GM18499 (cell line): Measurements from ENCODE around the gene IPCEF1.
"Not testable (repeated sequence)": the region's sequence is repeated elsewhere in the genome, so short reads cannot be mapped to it uniquely, and the experiment has no call there.

Experiments
- ATAC-seq: cut with Tn5 transposase; IDR thresholded peaks from one replicate; pipeline ENCODE4 v1.9.1; 2021; ENCODE audit warnings: moderate number of reproducible peaks; ENCODE audit not compliant: insufficient read depth, unreplicated experiment

The IPCEF1 gene

DNA sequence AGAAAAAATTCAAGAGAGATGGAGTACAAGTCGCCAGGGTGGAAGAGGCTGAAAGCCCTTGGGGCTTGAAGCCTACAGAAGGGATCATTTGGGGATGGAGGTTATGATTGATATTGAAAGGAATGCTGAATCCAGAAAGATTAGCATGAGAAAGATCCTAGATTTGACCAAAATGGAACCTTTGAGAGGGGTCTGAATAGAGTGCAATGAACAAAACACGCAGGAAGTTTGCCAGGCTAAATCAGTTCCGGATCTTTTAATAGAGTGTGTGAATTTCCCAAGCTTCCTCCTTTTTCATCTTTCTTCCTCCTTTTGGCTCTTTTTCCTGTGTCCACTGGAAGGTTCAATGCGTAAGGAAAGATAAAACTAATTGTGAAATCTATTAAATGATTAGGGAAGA lies 15.3 kb downstream of the IPCEF1 start:
- no peak for ATAC-seq

DNA sequence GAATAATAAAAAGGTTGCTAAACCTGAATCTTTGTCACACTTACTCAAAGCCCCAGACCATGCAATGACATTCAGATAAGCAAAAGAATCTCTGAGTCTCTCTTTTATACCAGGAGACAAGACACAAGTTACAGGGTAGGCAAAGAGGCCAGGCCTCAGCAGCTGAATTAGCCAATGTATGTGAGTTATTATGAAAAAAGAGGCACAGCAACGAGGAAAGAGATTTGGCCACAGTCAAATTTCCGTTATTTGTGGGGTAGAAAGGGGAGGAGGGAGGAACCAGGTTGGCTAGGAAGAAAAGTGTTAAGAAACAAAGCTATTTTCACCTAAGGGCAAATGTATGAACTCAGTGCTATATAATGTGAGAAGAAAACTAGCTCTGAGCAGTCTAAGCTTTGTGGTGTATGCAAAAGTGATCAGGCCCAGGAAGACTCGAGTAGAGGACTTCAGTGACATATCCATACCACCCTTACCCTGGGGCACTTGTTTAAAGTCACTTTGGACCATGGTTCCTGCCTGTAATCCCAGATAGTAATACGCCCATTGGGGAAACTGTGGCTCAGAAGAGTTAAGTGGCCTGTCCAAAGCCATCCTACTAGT lies 19.1 kb downstream of the IPCEF1 start:
- ATAC-seq: no peak

DNA sequence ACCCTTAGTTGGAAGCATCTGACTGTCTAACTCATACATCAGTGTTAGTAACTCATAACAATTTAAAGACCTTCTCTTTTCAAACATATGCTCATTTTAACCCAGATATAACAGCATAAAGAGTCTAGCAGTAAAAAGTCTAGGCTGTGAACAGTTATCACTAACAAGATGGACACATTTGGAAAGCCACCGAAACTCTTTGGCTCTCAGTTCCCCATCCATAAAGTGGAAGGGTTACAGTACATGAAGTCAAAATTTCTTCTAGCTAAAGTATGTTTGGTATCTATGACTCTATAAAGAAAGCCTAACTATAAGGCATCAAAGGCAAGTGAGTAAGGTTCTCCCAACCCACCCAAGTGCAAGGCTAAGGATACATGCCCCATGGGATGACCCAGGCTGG lies 22.5 kb downstream of the IPCEF1 start:
- not testable (repeated sequence) for ATAC-seq

DNA sequence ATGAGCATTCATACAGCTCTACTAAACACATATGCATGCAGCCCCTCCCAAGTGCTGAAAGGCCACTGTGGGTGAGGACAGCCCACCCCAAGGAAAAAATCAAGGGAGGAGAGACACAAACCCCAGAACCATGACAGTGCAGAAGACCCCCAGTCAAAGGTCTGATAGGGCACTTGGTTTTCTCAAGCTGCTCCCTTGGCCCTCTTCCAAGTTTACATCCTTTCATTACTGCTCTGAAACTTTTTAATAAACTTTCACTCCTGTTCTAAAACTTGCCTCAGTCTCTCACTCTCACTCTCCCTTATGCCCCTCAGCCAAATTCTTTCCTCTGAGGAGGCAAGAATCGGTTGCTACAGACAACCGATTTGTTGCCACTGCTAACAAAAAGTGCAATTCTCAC lies 24.9 kb downstream of the IPCEF1 start:
- no peak for ATAC-seq

DNA sequence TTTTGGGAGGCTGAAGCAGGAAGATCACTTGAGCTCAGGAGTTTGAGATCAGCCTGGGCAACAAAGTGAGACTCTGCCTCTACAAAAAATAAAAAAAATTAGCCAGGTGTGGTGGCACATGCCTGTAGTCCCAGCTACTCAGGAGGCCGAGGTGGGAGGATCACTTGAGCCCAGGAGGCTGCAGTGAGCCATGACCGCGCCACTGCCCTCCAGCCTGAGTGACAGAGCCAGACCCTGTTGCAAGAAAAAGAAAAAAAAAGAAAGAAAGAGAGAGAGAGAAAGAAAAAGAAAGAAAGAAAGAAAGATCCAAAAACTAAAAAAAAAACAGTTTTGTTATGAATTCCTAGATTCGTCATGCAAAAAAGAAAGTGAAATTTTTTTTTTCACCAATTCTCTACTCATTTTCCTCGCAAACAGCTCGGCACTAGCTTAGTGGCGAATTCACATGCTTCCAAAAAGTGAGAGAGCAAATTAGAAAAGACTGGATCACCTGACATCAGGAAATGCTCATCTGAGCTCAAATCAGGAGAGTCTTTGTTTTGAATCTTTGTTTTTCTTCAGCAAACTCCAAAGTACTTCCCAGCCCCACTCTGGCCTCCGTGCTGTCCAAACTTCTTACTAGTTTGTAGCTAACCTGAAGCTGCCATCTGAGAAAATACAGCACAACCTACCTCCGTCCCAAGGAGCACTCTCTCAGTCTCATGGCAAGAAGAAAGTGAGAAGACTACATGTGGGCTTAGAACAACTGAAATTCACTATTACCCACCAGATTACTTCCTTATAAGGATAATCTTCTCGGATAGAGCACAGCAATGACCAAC lies 27.0 kb downstream of the IPCEF1 start:
- ATAC-seq: no peak

DNA sequence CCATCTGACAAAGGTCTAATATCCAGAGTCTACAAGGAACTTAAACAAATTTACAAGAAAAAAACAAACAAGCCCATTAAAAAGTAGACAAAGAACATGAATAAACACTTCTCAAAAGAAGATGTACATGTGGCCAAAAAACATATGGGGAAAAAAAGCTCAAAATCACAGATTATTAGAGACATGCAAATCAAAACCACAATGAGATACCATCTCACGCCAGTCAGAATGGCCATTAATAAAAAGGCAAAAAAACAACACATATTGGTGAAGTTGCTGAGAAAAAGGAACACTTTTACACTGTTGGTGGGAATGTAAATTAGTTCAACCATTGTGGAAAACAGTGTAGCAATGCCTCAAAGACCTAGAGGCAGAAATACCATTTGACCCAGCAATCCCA lies 29.3 kb downstream of the IPCEF1 start:
- ATAC-seq: not testable (repeated sequence)

DNA sequence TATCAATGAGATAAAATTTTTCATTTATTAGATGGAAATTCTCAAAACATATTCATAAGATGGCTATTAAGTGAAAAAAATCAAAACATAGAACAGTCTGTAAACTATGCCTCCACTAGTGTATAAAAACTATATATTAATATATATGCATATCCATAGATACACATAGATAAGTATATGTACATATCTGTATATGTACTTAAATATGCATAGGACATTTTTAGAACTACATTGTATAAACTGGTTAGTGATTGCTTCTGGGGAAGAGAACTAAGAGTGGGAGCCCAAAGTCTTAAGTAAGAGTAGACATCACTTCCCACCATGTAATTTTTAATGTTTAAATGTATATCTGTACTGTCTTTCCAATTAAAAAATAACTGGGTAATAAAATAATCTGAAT lies 31.5 kb downstream of the IPCEF1 start:
- no peak for ATAC-seq

DNA sequence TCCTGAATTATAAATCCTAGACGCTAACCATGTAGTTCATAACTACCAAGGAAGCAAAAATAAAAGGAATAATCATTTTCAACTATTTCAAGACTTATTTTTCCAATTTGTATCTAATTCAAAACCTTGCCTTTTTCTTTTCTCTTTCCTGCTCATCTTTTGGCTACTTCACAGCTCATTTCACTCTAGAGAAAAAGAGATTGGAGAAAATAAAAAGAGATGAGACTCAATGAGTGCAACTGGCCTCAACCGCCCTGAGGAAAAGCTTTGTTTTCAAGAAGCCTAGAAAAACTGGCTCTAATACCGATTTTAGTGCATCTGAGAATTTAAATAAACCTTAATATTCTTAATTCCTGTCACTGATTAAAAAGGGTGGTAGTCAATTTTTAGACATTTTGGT lies 36.4 kb downstream of the IPCEF1 start:
- ATAC-seq: no peak

DNA sequence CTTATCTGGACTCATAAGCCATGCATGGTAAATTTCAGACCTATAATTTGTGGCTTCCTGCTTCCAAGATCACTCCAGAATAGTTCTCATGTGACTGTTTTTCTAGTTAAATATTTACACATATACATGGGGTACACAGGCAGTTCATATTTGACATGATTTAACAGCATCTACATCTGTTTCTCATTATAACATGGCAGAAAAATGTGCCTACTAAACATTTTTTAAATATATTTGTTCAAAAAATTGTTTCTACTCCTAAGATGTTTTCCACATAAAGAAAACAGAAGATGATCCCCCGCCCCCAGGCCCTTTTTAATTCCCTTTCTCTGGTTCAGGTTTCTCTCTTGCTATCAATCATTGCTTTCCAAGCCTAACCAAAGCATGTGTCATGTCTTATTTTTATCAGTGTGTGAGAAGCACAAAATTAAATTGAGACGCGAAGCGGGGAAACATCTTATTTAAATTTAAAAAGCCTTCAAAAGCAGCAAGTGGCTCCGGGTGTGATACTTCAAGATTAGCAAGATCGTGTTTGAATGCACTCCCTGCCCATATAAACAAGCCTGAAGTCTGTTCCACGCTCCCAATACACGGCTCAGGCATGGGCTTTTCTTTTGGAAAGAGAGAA lies 37.3 kb downstream of the IPCEF1 start:
- no peak for ATAC-seq

DNA sequence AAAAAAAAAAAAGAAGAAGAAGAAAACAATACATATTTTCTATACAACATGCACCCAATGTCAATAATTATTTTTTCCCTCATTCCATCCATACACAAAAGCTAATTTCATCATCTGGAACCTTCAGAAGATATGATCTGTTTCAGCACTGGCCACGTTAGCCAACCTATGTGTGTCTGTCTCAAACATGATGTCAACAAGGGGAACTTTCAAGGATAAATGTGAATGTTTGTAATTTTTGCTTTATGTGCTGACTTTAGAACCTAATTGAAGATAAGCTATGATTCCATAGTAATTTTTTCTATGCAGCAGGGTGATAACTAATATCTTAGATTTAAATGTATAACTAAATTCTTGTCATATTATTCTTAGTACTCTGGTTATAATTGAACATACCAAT lies 37.9 kb downstream of the IPCEF1 start:
- ATAC-seq: no peak

DNA sequence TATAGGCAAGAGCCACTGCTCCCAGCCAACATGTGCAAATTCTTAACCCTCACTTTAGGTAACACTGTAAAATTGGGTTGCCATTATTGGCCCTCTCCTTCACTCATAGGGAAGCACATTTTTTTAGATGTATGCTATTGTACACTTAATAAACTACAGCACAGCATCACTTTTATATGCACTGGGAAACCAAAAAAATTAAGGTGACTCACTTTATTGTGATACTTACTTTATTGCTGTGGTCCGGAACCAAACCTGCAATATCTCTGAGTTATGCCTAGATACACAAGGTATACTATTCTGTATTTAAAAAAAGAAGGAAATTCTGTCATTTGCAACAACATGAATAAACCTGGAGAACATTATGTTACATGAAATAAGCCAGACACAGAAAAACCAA lies 40.5 kb downstream of the IPCEF1 start:
- no peak for ATAC-seq

DNA sequence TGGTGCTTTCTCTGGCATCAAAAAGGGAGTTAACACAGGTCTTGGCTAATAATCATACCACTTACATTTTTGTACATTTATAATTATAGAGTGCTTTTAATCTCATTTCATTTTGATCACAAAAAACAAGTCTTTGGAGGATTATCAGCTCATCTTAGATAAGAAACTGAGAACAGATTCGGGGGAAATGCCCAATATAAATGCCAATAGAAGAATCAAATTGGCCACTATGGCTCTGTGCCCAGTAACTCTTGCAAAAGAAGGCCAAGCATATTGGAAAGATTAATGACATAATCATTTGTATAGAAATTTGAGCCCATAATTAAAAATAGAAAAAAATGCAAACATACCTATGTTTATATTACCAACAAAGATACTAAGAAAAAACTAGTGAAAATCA lies 42.5 kb downstream of the IPCEF1 start:
- no peak for ATAC-seq

DNA sequence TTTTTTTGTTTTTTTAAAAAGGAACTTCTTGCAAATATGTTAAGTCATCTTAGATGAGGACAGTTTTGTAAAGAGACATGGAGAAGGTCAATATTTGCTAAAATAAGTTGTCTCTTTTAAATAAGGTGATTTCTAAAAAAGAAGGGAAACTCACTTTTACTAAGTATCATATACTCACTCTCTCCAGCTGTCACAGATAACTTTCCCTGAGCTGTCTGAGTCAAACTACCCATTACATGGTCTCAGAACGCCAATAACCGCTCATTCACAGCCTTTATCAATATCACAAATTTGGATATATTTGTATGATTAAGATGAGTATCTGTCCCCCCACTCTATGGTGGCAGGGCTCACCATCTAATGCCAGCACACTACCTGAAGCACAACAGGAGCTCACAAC lies 47.6 kb downstream of the IPCEF1 start:
- no peak for ATAC-seq

DNA sequence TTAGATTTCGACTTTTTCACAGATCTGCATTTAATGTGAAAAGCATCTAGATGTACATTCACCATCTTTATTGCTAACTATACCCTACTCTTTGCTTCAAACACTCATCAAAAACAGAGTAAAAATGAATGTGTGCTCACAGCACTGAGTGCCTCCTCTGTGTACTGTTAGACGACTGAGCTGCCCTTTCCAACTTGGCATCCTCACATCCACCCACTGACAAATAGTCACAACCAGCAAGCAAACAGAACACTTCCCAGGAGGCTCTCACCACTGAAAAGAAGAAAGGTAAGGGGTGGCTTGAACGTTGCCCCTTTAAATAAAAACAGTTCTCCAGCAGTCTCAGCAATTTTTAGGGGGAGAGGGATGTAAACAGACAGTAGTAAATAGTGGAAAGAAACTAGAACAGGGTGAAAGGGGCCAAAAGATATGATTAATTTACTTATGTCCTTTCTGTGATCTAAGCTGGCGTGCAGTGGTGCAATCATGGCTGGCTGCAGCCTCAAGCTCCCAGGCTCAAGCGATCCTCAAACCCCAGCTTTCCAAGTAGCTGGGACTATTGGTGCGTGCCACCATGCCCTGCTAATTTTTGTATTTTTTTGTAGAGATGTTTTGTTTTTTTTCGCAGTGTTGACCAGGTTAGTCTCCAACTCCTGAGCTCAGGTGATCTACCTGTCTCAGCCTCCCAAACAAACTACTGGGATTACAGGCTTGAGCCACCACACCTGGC lies 48.7 kb downstream of the IPCEF1 start:
- no peak for ATAC-seq

DNA sequence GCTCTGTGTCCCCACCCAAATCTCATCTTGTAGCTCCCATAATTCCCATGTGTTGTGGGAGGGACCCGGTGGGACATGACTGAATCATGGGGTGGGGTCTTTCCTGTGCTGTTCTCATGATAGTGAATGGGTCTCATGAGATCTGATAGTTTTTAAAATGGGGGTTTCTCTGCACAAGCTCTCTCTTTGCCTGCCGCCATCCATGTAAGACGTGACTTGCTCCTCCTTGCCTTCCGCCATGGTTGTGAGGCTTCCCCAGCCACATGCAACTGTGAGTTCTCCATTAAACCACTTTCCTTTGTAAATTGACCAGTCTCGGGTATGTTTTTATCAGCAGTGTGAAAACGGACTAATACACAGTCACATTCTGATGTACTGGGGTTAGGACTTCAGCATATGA lies 49.5 kb downstream of the IPCEF1 start:
- ATAC-seq: not testable (repeated sequence)

DNA sequence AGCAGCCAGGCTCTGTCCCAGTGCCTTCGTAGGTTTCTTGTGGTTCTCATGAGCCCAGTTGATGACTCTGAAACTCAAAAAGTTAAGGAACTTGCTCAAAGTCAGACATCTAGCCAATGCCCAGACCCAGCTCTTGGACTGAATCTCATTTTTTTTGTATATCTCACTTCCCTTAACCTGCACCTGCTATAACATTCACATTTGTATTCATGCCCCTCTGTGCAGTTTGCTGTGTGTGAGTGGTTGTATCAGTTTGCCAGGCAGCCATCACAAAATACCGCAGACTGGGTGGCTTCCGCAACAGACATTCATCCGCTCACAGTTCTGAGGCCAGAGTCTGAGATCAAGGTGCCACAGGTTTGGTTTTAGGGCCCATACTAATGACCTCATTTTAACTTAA lies 49.9 kb downstream of the IPCEF1 start:
- ATAC-seq: no peak

DNA sequence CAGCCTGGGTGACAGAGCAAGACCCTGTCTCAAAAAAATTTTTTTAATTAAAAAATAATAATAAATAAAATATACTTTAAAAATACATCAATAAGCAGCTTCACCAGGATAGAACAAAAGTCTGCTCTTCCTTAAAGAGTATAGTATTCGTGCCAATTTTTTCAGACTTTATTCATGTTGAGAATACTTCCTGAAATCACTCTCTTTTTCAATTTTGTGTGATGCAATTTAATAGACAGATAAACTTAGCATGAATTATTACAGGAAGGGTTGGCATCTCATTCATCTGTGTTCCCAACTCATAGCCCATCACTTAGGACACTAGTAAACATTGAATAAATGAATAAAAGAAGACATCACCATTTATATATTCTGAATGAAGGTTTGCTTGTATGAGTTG lies 52.4 kb downstream of the IPCEF1 start:
- ATAC-seq: no peak

DNA sequence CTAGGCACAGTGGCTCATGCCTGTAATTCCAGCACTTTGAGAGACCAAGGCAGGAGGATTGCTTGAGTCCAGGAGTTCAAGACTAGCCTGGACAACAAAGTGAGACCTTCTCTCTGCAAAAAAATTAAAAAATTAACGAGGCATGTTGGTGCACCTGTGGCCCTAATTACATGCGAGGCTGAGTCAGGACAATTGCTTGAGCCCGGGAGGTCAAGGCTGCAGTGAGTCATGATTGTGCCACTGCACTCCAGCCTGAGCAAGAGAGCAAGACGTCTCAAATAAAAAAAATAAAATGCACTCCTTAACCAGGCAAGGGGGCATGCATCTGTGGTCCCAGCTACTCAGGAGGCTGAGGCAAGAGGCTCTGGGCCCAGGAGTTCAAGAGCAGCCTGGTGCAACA lies 53.0 kb downstream of the IPCEF1 start:
- ATAC-seq: not testable (repeated sequence)

DNA sequence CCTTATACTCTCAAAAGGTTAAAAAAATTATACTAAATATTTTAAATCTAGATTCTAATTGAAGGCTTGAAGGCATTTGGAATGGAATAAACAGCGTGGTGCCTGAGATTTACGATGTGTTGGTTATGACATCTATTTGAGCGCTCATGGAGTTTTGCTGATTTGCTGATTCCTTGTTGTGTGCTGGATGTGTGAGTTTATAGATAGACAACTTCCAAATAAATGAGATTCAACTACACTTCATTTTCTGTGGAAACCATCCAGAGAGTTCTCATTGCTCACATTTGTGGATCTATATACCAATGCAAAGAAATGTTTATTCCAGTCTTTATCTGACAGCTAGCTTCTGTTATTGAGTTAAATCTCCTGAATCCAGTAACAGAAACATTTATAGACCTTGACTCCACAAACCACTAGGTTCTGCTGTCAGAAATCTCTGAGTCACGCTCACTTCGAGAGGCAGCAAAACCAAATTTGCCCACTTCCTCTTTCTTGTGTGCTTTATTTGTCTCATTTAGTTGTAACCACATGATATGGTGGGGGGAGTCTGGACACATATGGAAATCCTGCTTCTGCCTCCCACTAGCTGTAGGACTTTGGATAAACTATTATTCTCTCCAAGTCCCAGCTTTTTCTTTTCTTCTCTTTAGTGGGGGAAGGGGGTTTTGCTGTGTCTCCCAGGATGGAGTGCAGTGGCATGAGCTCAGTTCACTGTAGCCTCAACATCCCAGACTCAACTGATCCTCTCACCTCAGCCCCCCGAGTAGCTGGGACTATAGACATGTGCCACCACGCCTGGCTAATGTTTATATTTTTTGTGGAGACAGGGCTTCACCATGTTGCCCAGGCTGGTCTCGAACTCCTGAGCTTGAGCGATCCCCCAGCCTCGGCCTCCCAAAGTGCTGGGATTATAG lies 54.5 kb downstream of the IPCEF1 start:
- ATAC-seq: peak; percentile 98

DNA sequence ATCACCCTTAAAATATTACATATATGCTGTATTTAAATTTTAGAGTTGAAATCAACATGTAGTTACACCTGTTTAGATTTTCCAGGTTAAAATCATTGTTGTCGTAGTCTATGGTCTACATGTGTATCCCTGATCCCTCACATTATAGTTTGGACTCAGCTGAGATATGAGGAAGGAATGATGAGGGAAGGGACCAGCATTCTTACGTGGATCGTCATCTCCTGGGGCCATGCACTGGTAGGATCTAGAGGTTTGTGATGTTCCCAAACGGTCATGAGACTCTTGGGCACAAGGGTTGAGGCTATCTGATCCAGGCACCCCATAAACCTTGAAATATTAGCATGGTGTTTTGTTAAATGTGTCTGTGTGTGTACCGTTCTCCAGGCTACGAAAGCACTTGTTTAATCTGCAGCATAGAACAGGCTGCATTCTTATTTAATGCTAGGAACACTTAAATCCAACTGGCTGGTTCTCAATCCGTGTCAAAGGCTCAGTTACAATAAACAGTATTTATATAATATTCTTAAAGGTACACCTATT lies 55.4 kb downstream of the IPCEF1 start:
- no peak for ATAC-seq
